ENCODE measurements around the gene NAV1.
"Not testable (repeated sequence)": the region's sequence is repeated elsewhere in the genome, so short reads cannot be mapped to it uniquely, and the experiment has no call there.

The NAV1 gene

DNA sequence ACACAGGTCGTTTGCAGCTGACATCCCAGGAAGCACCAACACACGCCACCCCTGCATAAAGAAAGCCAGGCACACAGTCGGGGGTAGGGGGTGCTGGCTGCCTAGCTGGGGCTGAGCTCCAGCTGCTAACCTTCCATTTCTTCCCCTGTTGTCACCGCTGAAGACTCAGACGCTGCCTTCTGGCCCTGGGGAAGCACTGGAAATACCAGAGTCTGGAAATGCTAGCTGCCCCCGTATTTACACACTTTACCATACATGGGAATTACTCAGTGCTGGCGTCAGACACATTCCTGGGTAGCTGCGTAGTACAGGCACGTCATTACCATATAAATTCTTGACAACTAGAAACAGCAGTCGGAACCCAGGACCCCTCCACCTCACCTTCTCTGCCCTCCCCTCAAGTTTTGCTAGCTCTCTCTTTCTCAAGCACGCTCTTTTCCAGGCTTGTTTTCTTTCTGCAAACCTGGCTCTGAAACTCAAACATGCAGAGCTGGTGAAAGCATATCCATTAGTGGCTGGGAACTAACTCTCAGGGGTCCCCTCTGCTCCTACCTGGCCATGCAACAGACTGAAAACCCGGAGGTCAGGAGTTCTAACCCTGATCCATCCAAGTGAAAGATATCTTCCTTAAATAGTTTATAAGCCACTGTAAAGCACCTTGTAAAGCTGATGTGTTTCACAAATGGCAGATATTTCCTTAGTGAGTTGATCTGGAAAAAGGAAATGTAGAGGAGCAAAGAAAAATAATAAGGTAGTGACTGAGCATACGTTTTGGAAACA, 35.3 kb upstream of the NAV1 start:
- DNase-seq: peak; percentile 83

GRCh38 chr1:201504179-201504631, 34.7 kb upstream of the NAV1 start:
- no peak for DNase-seq

GRCh38 chr1:201504799-201505502, 34.0 kb upstream of the NAV1 start:
- no peak for DNase-seq

GRCh38 chr1:201505503-201505890, 33.4 kb upstream of the NAV1 start:
- no peak for DNase-seq

DNA sequence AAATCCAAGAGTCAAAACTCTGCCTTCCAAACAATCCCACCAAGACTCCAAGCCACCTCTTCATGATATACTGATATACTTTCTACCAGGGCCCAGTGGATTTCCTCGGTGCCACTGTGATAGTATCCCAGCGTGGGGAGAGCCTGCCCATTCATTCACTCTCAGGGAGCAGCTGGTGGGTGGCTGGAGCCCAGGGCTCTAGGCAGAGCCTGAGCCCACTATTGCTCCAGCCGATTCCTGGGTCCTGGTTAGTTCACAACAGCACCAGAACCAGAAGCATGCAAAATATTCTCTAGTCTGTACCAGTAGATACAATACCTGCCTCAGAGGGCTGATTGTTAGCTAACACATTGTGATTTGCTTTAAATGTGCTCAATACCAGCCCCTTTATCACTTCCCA, 32.8 kb upstream of the NAV1 start:
- DNase-seq: no peak

DNA sequence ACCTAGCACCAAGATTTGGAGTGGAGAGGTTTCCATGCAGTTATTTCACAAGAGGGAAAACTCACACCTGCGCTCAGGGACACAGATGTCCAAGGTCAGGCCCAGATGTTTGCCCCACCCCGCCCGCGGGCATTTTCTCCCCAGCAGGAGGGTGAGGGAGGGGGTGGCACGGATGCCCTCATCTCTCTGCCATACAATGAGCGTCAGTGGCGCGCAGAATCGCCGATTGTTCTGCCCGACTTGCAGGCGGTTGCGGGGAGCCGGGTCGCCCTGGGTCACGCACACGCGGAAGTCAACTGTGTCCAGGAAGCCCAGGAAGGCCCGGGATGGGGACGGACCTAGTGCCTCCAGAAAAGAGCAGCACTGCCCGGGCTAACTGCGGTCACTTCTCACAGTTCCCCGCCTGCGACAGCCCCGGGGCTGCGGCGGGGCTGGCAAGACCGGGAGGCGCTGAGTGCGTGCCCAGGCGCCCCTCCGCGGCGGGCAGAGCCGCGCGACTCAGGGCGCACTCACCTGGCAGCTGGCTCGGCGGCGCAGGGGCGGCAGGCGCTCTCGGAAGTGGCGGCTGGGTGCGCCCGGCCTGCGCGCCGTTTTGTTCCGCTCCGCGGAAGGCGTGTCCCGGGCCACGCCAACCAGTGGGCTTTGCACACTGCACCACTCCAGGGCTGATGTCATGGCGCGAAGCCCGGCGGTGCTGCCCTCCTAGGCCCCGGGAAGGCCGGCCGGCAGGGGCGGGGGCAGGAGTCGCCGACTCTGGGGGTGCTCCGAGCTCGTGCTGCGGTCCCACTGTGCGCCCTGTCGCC, 32.2 kb upstream of the NAV1 start, which contains the start of gene CSRP1:
Gene CSRP1 (minus strand): TSS at position 567 of the 803 bp plus-strand sequence. CDS start 10,820 bp downstream, outside the sequence.
- peak; percentile 88 for DNase-seq

DNA sequence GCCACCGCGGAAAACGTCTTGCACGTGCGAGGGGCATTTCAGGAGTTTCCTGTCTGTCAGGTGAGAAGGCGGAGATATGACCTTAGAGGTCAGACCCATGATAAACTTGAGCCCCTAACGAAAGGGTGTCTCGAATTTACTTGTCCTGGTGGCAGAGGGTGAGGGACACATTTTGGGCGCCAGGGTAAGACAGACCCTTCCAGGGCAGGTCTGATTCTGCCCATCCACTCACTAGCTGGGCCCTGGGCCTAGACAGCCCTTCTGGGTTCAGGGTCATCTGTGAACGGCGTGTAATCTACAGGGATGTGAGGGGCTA, 31.6 kb upstream of the NAV1 start:
- DNase-seq: no peak

GRCh38 chr1:201508809-201509208, 30.1 kb upstream of the NAV1 start:
- no peak for DNase-seq

DNA sequence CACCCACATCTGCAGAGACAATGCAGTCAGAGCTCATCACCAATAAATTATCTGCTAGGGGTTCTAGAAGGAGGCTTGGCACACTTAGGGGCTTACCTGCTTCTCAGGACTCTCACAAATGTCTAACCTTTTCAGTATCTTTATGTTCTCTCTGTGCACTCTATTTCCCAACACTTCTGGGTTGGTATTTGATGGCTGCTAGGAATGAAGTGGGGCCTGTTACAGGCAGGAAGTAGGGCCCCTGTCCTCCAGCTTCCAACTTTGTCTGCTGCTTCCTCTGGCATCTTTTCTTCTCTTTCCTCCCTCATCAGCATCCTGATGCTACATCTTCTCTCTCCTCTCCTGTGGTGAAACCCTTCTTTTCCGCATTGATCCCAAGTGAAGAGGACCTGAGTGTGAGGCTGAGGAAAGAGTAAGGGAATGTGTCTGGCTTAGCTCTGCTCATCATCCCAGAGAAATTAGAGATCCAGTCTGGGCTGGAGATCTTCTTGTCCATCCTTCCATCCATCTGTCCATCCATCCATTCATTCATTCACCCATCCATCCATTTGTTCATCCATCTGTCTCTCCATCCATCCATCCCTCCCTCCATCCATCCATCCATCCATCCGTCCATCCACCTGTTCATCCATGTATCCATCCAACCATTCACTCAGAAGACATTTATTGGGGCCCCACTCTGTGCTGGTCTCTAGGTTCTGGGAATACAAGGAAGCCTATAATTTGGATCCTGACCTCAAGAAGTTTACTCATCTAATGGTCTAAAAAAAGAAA, 29.1 kb upstream of the NAV1 start:
- DNase-seq: no peak

DNA sequence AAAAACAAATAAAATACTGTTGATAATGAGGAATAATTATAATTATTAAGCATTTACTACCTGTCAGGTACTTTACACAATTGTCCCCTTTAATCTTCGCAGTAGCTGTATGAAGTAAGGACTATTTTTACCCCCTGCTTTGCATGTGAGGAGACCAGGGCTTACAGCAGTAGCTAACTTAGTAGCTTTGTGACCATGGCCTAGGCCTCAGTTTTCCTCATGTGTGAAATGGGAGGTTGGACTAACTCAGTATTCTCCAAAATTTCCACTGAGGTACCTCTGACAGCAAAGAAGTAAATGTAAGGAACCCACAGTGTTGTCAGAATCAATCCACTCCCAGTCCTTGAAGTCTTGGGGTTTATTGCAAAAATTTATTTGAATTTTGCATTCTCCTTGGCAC, 28.2 kb upstream of the NAV1 start:
- no peak for DNase-seq

DNA sequence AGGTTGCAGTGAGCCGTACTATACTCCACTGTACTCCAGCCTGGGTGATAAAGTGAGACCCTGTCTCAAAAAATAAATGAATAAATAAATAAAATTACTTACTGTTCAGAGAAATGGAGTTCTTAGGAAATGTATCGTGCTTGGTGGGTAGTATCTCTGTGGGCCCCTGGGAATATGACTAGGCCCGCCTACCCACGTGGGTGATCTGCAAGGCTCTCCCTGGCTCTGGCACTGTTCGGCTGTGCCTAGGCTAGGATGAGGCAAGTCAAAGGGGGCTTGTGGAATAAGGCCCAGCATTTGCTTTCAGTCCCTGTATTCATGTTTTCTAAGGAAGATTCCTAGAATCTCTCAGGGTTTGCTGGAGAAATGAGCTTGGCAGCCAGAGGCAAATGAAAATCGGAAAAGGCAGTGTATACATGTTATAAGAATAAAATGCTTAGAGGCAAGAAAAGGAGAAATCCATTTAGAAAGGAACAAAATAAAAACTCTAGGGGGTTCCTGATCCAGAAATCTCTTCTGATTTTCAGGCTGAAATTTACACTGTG, 27.5 kb upstream of the NAV1 start:
- no peak for DNase-seq

DNA sequence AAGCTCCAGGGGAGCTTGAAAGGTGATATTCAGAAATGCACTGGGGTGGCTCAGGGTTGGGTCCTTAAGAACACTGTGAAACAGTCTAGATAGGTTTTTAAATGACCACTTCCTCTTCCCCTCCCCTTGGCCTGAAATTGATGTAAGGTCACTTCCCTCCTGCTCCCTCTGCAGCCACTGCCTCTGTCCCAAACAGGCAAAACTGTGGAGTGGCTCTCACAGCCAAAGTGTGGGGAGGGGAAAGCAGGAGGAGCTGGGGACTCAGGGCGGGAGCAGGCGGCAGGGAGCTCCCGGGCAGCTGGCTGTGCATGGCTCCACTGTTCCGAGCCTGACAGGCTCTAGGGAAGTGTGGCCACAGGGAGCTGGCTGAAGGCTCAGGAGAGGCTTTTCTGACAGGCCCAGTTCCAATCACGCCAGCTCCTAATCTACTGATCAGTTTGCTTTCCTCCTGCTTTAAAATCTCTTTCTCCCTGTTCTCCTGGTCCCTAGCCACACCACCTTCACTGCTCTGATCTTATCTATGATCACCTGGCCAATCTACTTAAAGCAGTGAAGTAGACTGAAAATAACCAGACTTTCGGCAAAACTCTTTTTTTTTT, 26.9 kb upstream of the NAV1 start:
- peak; percentile 76 for DNase-seq

DNA sequence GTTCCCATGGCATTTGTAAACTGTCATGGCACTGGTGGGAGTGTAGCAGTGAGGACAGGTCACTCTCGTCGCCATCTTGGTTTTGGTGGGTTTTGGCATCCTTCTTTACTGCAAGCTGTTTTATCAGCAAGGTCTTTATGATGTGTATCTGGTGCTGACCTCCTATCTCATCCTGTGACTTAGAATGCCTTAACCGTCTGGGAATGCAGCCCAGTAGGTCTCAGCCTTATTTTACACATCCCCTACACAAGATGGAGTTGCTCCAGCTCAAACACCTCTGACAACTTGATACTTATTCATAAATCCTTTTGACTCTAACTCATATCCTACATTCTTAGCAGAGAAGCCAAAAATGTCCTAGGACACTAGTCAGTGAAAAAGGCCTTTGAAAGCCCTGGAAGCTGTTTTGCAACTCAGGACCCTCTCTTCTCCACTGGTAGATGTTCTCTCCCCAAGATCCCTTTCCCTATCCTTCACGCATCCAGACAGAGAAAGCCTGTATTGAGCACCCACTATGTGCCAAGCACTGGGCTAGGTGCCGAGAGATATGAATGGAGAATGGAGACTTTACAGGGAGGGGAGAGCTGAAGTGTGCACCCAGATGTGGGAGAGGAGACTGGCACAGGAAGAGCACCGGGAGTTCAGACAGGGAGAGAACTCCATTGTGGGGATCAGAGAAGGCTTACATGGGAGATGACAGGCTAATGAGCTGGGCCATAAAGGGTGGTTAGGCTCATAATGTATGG, 25.3 kb upstream of the NAV1 start:
- DNase-seq: no peak

- DNase-seq: no peak
Observed at GRCh38 chr1:201514466-201514865, 24.5 kb upstream of the NAV1 start.

GRCh38 chr1:201515062-201515750, 23.7 kb upstream of the NAV1 start:
- no peak for DNase-seq

DNA sequence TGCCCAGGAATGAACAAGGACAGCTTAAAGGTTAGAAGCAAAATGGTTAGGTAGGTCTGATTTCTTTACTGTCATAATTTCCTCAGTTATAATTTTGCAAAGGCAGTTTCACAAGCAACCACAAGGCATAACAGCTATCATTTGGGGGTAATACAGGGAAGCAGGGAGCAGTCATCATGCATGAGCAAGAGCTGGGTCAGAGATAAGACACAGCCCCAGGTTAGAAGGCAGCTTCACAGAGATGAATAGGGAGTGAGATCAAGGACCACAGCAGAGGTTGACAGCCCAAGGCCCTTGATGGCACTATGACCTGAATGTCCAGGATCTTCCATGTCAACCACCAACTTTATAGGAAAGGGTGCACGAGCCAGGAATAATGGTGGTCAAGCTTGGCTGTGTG, 23.0 kb upstream of the NAV1 start:
- no peak for DNase-seq

DNA sequence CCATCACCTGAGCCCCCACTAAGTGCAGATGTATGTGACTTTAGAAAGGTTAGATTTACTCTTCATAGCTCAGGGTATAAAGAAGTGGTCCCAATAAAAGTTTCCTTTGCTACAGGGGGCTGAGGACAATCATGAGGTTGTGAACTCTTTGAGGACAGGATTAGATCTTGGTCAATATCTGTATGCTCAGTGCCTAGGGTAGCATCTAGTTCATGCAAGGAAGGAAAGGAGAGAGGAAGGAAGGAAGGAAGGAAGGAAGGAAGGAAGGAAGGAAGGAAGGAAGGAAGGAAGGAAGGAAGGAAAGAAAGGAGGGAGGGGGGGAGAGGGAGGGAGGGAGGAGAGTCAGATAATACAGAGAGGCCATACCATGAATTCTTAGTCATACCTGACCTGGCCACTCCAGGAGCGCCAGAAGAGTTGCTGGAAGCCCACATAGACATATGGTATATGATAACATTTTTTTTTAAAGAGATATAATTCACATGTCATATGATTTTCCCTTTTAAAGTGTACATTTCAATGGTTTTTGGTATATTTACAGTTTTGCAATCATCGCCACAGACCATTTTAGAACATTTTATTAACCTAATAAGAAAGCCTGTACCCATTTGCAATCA, 22.3 kb upstream of the NAV1 start:
- no peak for DNase-seq

- DNase-seq: no peak
Observed at GRCh38 chr1:201517631-201518030, 21.3 kb upstream of the NAV1 start.

GRCh38 chr1:201518071-201518470, 20.9 kb upstream of the NAV1 start:
- no peak for DNase-seq

DNA sequence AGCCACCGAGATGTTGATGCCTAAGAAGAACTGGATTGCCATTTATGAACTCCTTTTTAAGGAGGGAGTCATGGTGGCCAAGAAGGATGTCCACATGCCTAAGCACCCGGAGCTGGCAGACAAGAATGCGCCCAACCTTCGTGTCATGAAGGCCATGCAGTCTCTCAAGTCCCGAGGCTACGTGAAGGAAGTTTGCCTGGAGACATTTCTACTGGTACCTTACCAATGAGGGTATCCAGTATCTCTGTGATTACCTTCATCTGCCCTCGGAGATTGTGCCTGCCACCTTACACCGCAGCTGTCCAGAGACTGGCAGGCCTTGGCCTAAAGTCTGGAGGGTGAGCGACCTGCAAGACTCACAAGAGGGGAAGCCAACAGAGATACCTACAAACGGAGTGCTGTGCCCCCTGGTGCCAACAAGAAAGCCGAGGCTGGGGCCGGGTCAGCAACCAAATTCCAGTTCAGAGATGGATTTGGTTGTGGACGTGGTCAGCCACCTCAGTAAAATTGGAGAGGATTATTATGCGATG, 18.8 kb upstream of the NAV1 start:
- not testable (repeated sequence) for DNase-seq

Data from right hindlimb (tissue), 1 donor.